Hematopoietic multipotent progenitor cell treated with erythropoietin and hydrocortisone succinate and interleukin-3 and kit ligand, for 15 days (in vitro differentiated cells): ENCODE results near the gene OR52D1.

Experiments used
- DNase-seq: peaks from one replicate; pipeline ENCODE4 v3.0.0-alpha.2; 2015; ENCODE audit warnings: low spot score

Gene OR52D1

GRCh38 chr11:5514841-5515240 is 26.4 kb downstream of the OR52D1 start:
- DNase-seq, result no peak

GRCh38 chr11:5516599-5516998 is 28.1 kb downstream of the OR52D1 start, which contains the start of gene UBQLNL:
UBQLNL (minus strand) TSS chr11:5516699; CDS start chr11:5516441, 258 bp downstream.
- no peak for DNase-seq

GRCh38 chr11:5521540-5521939 is 33.1 kb downstream of the OR52D1 start:
- no peak for DNase-seq

GRCh38 chr11:5522308-5522707 is 33.8 kb downstream of the OR52D1 start:
- no peak for DNase-seq

GRCh38 chr11:5524756-5525155 is 36.3 kb downstream of the OR52D1 start:
- DNase-seq, result no peak

GRCh38 chr11:5527716-5528115 is 39.2 kb downstream of the OR52D1 start:
- DNase-seq, result no peak

- no peak for DNase-seq
Observed at GRCh38 chr11:5528495-5528894, 40.0 kb downstream of the OR52D1 start.

- no peak for DNase-seq
Observed at GRCh38 chr11:5531053-5531831, 42.8 kb downstream of the OR52D1 start.

GRCh38 chr11:5534046-5534445 is 45.6 kb downstream of the OR52D1 start:
- DNase-seq, result no peak

GRCh38 chr11:5536482-5536881 is 48.0 kb downstream of the OR52D1 start:
- DNase-seq, result no peak
